GM12892 (cell line): ENCODE measurements around the gene CDKAL1.

ENCODE experiments used
- POLR2A ChIP-seq: IDR thresholded peaks from 2 replicates; pipeline ENCODE4 v1.6.1; 2011; ENCODE audit warnings: low read depth, low read length, control low read depth
- POLR2AphosphoS5 ChIP-seq: IDR thresholded peaks from 2 replicates; pipeline ENCODE4 v1.6.1; 2011; ENCODE audit warnings: low read depth, low read length, control low read depth

DNA sequence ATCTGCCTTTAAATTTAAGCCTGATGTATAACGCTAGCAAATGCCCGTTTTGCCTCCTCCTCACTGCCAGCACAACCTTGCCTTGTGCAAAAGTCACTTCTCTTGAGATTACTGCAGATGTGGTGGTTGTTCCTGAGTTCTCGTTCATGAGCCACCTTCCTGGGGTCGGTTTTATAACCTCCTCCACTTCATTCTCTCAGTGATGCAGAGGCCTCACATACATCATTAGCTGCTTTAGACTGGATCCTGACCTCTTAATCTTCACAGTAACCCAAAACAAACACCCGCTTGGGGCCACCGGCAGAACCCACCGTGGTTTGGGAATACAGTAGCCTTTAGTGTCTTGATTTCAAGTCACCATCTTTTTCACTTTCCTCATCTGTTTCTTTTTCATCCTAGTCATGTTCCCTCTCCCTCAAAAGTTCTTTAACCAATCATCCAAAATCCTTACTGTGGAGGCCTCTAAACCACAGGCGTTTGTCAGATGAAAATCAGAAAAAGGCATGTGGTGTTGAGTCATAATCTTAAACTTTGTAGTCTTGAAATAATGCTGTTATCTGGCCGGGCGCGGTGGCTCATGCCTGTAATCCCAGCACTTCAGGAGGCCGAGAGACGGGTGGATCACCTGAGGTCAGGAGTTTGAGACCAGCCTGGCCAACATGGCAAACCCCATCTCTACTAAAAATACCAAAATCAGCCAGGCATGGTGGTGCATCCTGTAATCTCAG is 629.0 kb downstream of the CDKAL1 start:
- no peak for TF ChIP-seq POLR2AphosphoS5
- no peak for TF ChIP-seq POLR2A
